NCI-H2081 (cell line): ENCODE data around the gene FAM110D.

Source experiments
- DNase-seq, 2 experiments: peaks; one replicate each; lab custom pipeline; 2025; lab: John Stamatoyannopoulos, UW

FAM110D gene

GRCh38 chr1:26158908-26159742 lies at the start of gene FAM110D:
FAM110D (plus strand) TSS chr1:26159079; CDS start chr1:26161292, 2,213 bp downstream.
- no peak for DNase-seq

DNA sequence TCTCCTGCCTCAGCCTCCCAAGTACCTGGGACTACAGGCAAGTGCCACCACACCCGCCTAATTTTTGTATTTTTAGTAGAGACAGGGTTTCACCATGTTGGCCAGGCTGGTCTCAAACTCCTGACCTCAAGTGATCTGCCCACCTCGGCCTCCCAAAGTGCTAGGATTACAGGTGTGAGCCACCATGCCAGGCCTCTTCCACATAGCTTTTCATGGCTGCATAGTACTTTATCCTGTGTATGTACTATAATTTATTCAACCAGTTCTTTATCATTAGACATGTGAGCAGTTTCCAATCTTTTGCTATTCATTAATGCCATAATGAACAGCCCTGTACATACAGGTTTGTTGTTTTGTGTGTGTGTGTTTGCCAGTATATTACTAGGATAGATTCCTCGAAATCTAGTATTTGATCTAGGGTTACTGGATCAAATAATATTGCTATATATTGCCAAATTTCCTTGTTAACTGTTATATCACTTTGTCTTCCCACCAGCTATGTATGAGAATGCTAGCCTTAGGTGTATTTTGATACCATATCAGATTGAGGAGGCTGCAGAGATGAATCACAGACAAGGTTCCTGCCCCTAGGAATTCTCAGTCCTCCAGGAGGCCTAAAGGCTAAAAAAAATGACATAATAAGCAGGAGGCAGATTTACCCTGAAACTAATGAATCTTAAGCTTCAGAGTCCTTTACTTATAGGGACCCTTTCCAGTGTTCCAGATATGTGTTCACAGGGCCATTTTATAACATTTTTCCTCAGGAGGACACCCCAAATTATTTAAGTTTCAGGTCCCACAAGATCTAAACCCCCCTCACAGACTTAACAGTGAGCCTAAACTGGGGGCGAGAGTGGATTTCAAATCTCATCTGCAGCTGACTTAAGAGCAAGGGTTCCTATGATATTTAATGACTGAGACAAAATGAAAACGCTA lies 49.4 kb upstream of the FAM110D start:
- DNase-seq = no peak

GRCh38 chr1:26110731-26111529 lies 47.9 kb upstream of the FAM110D start:
- DNase-seq = peak; percentile 74 to 83

- DNase-seq = peak; percentile 94 to 95
Observed at GRCh38 chr1:26111530-26112406, 47.1 kb upstream of the FAM110D start, which contains the start of gene PDIK1L. PDIK1L (plus strand) TSS chr1:26111824; CDS start chr1:26114309, 2,485 bp downstream.

GRCh38 chr1:26112407-26112775 lies 46.5 kb upstream of the FAM110D start:
- DNase-seq = peak; percentile 44 to 73

- no peak for DNase-seq
Observed at GRCh38 chr1:26114165-26114927, 44.5 kb upstream of the FAM110D start.

DNA sequence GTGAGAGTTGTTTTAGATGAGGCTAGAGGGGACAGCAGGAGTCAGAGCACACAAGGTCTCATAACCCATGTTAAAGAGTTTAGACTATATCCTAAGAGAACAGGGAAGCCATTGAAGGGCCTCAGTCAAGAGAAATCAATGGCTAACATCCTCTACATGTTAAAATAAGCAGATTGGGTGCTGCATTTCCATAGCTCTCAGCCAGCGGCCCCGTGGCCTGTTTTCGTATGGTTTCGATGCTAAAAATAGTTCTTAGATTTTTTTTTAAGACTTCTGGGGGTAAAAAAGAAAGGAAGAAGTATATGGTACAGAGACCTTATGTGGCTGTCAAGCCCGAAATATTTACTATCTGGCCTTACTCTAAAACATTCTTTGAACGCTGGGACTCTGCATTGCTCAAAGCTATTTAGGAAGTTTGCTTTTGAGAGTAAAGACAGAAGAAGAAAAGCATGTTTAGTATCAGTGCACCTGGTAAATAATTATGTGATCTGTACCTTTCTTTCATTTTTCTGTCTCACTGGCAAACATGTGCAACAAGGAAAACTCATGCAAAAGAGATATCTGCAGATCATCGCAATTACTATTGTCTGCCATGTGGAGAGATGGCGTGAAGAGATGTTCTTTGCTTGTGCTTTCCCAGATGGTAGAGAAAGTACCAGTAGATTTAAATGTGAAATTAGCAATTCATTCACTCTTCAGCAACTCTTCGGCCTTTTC lies 38.8 kb upstream of the FAM110D start:
- DNase-seq = no peak

DNA sequence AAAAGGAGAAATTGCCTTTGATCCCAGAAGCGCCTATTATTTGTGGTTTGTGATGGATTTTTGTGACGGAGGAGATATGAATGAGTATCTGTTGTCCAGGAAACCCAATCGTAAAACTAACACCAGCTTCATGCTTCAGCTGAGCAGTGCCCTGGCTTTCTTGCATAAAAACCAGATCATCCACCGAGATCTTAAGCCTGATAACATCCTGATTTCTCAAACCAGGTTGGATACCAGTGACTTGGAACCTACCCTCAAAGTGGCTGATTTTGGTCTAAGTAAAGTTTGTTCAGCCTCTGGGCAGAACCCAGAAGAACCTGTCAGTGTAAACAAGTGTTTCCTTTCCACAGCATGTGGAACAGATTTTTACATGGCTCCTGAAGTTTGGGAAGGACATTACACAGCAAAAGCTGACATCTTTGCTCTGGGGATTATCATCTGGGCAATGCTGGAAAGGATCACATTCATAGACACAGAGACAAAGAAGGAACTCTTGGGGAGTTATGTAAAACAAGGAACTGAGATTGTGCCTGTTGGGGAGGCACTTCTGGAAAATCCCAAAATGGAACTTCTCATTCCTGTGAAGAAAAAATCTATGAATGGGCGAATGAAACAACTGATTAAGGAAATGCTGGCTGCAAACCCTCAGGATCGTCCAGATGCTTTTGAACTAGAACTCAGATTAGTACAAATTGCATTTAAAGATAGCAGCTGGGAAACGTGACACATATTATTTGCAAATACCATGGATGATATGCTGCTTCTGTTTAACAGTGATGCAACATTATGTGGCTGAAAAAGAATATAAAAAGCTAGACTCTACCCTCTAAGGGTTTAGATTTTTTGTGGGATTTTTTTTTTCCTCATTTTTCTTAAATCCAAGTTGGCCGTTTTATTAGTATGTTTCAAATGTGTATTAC lies 36.8 kb upstream of the FAM110D start:
- no peak for DNase-seq

DNA sequence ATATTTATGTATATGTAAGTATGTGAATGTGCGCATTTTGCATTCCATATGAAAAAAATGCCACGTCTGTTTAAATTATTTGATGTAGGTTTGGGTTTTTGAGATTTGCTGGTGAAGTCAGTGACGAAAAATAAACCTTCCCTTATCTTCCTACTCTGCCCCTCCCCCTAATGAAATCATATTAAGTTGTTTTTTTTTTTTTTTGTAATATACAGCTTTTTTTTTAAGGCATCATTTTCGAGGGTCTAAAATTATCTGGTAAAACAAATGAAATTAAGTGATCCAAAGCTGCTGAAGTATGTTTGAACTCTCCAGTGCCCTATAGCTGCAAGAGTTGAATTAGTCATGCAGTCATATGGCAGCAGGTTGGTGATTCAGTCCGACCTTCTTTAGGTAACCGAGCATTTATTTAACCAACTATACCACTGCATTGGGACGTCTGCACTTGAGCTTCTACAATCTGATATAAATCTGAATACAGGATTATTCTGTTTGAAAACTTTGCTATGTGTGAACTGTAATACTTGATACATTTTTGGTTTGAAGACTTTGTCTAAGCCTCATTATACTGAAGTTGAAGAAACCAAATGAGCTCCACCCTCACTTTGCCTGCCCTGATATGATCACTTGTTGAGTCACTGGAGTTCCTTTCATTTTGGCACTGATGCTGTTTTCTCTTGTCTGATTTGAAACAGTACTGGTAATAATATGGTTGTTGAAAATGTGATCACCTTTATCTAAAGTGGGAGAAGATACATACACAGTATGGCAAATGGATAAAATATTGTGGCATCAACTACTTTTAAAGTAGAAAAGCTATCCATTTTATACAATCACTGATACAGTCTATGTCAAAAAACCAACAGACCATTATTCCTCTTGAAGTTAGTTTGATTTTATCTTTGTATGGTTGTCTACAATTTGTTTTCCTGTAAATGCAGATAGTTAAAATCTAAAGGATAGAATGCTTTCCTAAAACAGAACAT lies 35.6 kb upstream of the FAM110D start:
- no peak for DNase-seq

- no peak for DNase-seq
Observed at GRCh38 chr1:26124418-26125331, 34.2 kb upstream of the FAM110D start.

DNA sequence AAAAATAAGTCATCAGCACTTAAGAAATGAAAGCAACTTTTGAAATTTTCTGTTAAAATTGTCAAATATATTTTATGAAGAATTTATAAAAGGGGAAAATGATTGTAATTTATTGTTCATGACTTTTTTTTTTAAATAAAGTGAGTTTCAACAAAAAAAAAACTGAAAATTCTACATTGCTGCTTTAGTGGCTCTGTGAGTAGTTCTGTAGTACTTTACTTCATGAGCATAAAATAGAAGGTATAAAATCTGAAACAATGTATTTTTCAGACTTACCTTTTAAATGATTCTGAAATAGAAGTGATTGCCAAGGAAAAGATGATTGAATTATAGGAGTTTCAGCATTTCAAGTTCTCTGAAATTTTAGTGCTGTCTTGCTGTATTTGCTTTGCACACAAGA lies 33.5 kb upstream of the FAM110D start:
- DNase-seq = no peak

GRCh38 chr1:26125946-26126320 lies 32.9 kb upstream of the FAM110D start:
- DNase-seq = no peak

DNA sequence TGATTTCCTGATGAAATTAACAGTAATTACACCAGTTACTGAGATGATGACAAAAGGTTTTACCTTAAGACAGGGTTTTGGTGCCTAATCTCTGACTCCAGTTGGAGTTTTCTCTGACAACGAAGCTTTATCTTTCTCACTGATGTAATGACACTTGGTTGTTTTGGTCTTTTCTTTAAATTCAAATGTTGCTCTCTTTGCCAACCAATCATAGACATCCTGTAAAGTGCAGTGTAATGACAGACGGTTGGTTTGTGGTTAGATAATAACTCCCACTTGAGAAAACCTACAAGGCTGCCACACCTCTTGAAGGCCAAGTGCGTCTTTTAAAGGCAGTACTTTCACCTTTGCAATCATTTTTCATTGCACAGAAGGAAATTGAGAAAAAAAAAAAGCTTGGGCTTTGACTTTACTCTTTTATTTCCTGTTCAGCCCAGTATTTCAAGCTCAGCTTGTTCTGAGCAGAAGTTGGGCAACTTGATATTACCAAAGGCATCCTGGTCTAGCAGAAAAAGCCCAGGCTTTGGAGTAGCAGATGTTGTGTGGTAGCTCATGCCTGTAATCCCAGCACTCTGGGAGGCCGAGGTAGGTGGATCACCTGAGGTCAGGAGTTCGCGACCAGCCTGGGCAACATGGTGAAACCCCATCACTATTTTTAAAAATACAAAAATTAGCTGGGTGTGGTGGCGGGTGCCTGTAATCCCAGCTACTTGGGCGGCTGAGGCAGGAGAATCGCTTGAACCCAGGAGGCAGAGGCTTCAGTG lies 32.4 kb upstream of the FAM110D start:
- peak in 1 of 2 experiments; percentile 14 for DNase-seq

- DNase-seq = no peak
Observed at GRCh38 chr1:26127235-26128163, 31.4 kb upstream of the FAM110D start.
